ENCODE results near the gene ZNF689. TPM values are rescaled to one million over a fixed set of nuclear protein-coding genes. Genes with fewer than 3 reads are reported as not detected.

ZNF689 gene
- total RNA-seq, 1 donor from 2014 or later, result 7.1 TPM

GRCh38 chr16:30569746-30570635 is 40.2 kb downstream of the ZNF689 start:
- intact Hi-C loops (cut with DNase I), result no loop called here
- DNase-seq (ENCODE audit: low spot score) (no peak), ATAC-seq (no peak)

- intact Hi-C loops (cut with DNase I), result no loop called here
- DNase-seq (ENCODE audit: low spot score) (no peak), ATAC-seq (no peak)
Observed at GRCh38 chr16:30569281-30569680, 40.9 kb downstream of the ZNF689 start.

GRCh38 chr16:30567991-30568638 is 42.1 kb downstream of the ZNF689 start:
- intact Hi-C loops (cut with DNase I), result no loop called here
- DNase-seq (ENCODE audit: low spot score), result no peak
- no peak for ATAC-seq

GRCh38 chr16:30567160-30567990 is 42.8 kb downstream of the ZNF689 start:
- ATAC-seq (no peak), DNase-seq (ENCODE audit: low spot score) (no peak)
- intact Hi-C loops (cut with DNase I), result no loop called here

- intact Hi-C loops (cut with DNase I), result no loop called here
- ATAC-seq, result no peak
- DNase-seq (ENCODE audit: low spot score), result no peak
Observed at GRCh38 chr16:30566531-30566930, 43.7 kb downstream of the ZNF689 start.

GRCh38 chr16:30565984-30566383 is 44.2 kb downstream of the ZNF689 start:
- intact Hi-C loops (cut with DNase I), result no loop called here
- no peak for DNase-seq (ENCODE audit: low spot score)
- no peak for ATAC-seq

GRCh38 chr16:30565526-30565925 is 44.7 kb downstream of the ZNF689 start:
- DNase-seq (ENCODE audit: low spot score) (no peak), ATAC-seq (no peak)
- intact Hi-C loops (cut with DNase I), result no loop called here

GRCh38 chr16:30562021-30562420 is 48.2 kb downstream of the ZNF689 start:
- DNase-seq (ENCODE audit: low spot score) (no peak), ATAC-seq (no peak)
- intact Hi-C loops (cut with DNase I), result no loop called here

- intact Hi-C loops (cut with DNase I), result no loop called here
- ATAC-seq, result no peak
- peak; percentile 72 for DNase-seq (ENCODE audit: low spot score)
Observed at GRCh38 chr16:30561089-30561816, 48.9 kb downstream of the ZNF689 start.

- intact Hi-C loops (cut with DNase I), result no loop called here
- DNase-seq (ENCODE audit: low spot score) (no peak), ATAC-seq (no peak)
Observed at GRCh38 chr16:30559690-30560089, 50.5 kb downstream of the ZNF689 start.

GRCh38 chr16:30558789-30559377 is 51.3 kb downstream of the ZNF689 start:
- DNase-seq (ENCODE audit: low spot score) (no peak), ATAC-seq (no peak)
- intact Hi-C loops (cut with DNase I), result no loop called here

- DNase-seq (ENCODE audit: low spot score), result peak; percentile 98
- ATAC-seq, result peak; percentile 98
- intact Hi-C loops (cut with DNase I), result no loop called here
Observed at GRCh38 chr16:30557957-30558788, 52.0 kb downstream of the ZNF689 start, which contains the start of gene ZNF764. Gene ZNF764, minus strand, starts transcription at chr16:30558374. Its CDS starts 192 bp downstream, at chr16:30558182.

GRCh38 chr16:30557707-30557956 is 52.6 kb downstream of the ZNF689 start:
- DNase-seq (ENCODE audit: low spot score) (no peak), ATAC-seq (no peak)
- intact Hi-C loops (cut with DNase I), result no loop called here

GRCh38 chr16:30556125-30556473 is 54.1 kb downstream of the ZNF689 start:
- DNase-seq (ENCODE audit: low spot score), result no peak
- ATAC-seq, result no peak

GRCh38 chr16:30555315-30556124 is 54.7 kb downstream of the ZNF689 start:
- DNase-seq (ENCODE audit: low spot score), result no peak
- no peak for ATAC-seq
- intact Hi-C loops (cut with DNase I), result no loop called here

More at GRCh38 chr16:30556125-30556473, 54.1 kb downstream of the ZNF689 start:
- intact Hi-C loops (cut with DNase I), result no loop called here

GRCh38 chr16:30554557-30555314 is 55.5 kb downstream of the ZNF689 start:
- ATAC-seq (no peak), DNase-seq (ENCODE audit: low spot score) (no peak)
- intact Hi-C loops (cut with DNase I), result no loop called here
